Tongue (tissue), 2 donors: Measurements from ENCODE around the gene DENND6A. TPM values are rescaled to one million over a fixed set of nuclear protein-coding genes. Genes with fewer than 3 reads are reported as not detected.
"Not testable (repeated sequence)": the region's sequence is repeated elsewhere in the genome, so short reads cannot be mapped to it uniquely, and the experiment has no call there.

Experiments
- DNase-seq: peaks from one replicate; pipeline ENCODE4 v3.0.0-alpha.2; 2015
- total RNA-seq: library from RNA; depleted of rRNA; stranded (reverse); fragments of >200 nt; gene quantifications from one replicate; pipeline ENCODE4 v1.2.3, GENCODE V29; 2014

Gene DENND6A
- total RNA-seq, 1 donor from 2014 or later: 25.7 TPM

- not testable (repeated sequence) for DNase-seq
Observed at GRCh38 chr3:57692133-57692395, 813 bp downstream of the DENND6A start.

- DNase-seq: peak; percentile 20
Observed at GRCh38 chr3:57691411-57692132, 1.3 kb downstream of the DENND6A start.

GRCh38 chr3:57689367-57690053, 3.4 kb downstream of the DENND6A start:
- no peak for DNase-seq

- DNase-seq: no peak
Observed at GRCh38 chr3:57688291-57688690, 4.6 kb downstream of the DENND6A start.

- no peak for DNase-seq
Observed at GRCh38 chr3:57683286-57683685, 9.6 kb downstream of the DENND6A start.

- no peak for DNase-seq
Observed at GRCh38 chr3:57682284-57682683, 10.6 kb downstream of the DENND6A start.

- no peak for DNase-seq
Observed at GRCh38 chr3:57681691-57682090, 11.2 kb downstream of the DENND6A start.

- no peak for DNase-seq
Observed at GRCh38 chr3:57680046-57680445, 12.8 kb downstream of the DENND6A start.

- no peak for DNase-seq
Observed at GRCh38 chr3:57675530-57675929, 17.3 kb downstream of the DENND6A start.

- DNase-seq: no peak
Observed at GRCh38 chr3:57673156-57673555, 19.7 kb downstream of the DENND6A start.

GRCh38 chr3:57670543-57670942, 22.3 kb downstream of the DENND6A start:
- no peak for DNase-seq

- DNase-seq: no peak
Observed at GRCh38 chr3:57661404-57661803, 31.5 kb downstream of the DENND6A start.

- no peak for DNase-seq
Observed at GRCh38 chr3:57659806-57660439, 33.0 kb downstream of the DENND6A start.

- DNase-seq: no peak
Observed at GRCh38 chr3:57659004-57659673, 33.7 kb downstream of the DENND6A start.

- no peak for DNase-seq
Observed at GRCh38 chr3:57658536-57658935, 34.3 kb downstream of the DENND6A start.

- DNase-seq: no peak
Observed at GRCh38 chr3:57655727-57656126, 37.1 kb downstream of the DENND6A start.

GRCh38 chr3:57654267-57654666, 38.6 kb downstream of the DENND6A start:
- DNase-seq: no peak

GRCh38 chr3:57652203-57652602, 40.7 kb downstream of the DENND6A start:
- DNase-seq: no peak

GRCh38 chr3:57647292-57647940, 45.5 kb downstream of the DENND6A start:
- DNase-seq: no peak

GRCh38 chr3:57646723-57647122, 46.2 kb downstream of the DENND6A start:
- peak; percentile 24 for DNase-seq

- no peak for DNase-seq
Observed at GRCh38 chr3:57644740-57645139, 48.1 kb downstream of the DENND6A start.

- DNase-seq: no peak
Observed at GRCh38 chr3:57637391-57637790, 55.5 kb downstream of the DENND6A start.

GRCh38 chr3:57634259-57634658, 58.6 kb downstream of the DENND6A start:
- DNase-seq: not testable (repeated sequence)
